Measurements from ENCODE around the gene HPS4.
A peak's percentile ranks its signal among the peaks of the same experiment; 100 is the strongest.

The HPS4 gene

GRCh38 chr22:26463688-26464087 lies 19.9 kb downstream of the HPS4 start:
- DNase-seq = no peak

DNA sequence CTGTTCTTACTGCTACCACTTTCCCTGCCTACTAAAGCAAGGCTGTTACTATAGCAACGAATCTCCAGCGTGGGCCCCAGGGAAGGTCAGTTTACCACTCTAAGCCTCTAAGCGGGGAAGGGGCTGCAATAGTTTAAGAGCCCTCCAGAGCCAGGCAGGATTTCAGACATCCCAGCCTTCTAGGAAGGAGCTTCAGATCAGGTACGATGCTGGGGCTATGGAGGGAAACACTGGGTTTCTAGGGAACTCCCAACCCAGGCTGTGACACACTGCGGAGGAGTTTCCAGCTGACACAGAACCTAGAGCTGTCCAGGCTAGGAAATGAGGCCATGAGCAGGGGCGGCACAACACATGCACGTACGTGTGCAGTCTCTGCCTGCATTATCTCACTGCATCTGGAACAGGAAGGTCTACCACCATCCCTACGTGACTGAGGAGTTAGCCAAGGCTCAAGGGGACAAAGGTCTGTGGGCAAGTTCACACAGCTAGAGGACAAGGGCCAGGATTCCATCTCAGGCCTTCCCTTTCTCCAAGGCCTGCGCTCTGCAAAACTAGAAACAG lies 20.4 kb downstream of the HPS4 start:
- DNase-seq = no peak

DNA sequence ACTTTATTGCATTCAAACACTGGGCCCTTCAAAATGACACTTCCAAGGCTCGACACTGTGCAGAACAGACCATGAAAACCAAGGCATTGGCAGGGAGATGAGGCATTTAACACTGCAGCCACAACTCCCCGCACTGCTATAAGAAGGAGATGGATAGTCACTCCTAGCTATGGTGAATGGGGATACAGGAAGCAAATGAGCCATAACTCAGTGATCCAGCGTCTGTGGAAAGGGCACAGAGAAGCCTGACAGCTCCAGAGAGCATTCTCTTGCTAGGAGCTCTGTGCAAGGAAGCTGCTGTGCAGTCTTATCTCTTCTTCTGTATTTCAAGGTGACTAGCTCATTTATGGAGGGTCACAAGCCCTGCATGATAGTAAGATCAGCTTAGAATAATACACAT lies 20.9 kb downstream of the HPS4 start:
- no peak for DNase-seq

DNA sequence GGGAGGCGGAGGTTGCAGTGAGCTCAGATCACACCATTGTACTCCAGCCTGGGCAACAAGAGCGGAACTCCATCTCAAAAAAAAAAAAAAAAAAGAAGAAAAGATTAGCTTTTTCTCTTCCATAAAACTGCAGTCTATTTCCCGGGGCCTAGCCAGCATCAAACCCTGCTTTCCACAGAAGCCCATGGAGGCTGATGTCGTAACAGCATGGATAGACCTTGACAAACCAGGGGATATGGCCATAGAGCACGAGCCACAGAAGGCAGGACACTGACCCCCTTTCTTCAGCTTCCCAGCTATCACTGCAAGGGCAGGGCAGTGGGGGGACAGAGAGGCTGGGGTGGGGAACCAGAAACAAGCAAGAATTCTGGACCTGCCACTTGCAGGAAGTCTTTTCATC lies 21.5 kb downstream of the HPS4 start:
- DNase-seq = no peak

- DNase-seq = peak; percentile 48 to 57
Observed at GRCh38 chr22:26461188-26461810, 22.3 kb downstream of the HPS4 start.

GRCh38 chr22:26460202-26460601 lies 23.4 kb downstream of the HPS4 start:
- no peak for DNase-seq

- DNase-seq = no peak
Observed at GRCh38 chr22:26457661-26458272, 25.8 kb downstream of the HPS4 start.

DNA sequence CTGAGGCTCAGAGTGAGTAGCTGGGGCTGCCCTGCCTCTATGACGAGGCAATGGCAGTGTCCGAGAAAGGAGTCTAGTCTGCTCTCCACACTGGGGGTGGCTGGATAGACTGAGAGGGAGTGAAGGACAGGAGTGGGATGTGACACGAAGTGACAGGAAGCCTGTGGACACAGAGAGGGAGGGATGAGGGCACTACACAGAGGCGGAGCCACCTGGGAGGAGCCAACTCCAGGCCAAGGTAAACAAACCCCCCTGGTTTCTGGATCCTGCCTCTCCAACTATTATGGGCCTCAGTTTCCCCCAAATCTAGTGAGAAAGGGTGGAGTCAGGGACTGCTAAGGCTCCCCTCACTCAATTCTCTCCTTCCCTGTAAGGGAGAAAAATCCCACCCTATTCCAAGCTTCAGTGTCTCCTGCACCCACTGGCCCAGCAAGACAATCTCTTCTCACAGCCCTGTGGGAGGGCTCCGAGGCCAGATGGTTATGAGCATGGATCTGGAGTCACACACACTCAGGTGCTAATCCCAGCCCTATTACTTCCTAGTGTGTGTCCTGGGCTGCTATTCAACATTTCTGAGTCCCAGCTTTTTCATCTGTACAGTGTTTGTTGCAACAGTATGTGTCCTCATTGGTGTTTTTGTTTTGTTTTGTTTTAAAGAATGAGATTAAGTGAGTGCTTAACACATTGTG lies 29.6 kb downstream of the HPS4 start:
- DNase-seq = no peak

DNA sequence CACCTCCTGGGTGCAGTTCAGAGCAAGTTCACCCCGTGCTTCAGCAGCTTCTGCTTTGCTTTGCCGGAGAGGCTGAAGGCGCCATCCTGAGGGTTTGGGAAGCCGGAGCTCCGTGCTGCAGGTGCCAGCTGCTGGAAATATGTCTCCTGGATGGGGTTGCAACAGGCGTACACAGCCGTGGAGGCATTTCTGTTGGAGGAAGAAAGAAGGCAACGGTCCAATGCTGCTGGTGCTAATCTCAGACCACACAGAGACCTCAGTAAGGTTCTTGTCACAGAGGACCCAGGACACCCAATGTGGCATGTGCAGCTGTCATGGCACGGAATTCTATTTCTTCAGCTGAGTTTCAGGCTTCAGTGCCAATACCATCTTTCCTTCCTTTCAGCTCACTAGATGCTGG lies 30.4 kb downstream of the HPS4 start:
- no peak for DNase-seq

GRCh38 chr22:26452236-26453016 lies 31.2 kb downstream of the HPS4 start:
- DNase-seq = no peak

GRCh38 chr22:26450453-26451185 lies 33.0 kb downstream of the HPS4 start:
- DNase-seq = no peak

GRCh38 chr22:26448941-26449340 lies 34.6 kb downstream of the HPS4 start:
- no peak for DNase-seq

GRCh38 chr22:26448334-26448733 lies 35.2 kb downstream of the HPS4 start:
- no peak for DNase-seq

- no peak for DNase-seq
Observed at GRCh38 chr22:26447584-26448329, 35.8 kb downstream of the HPS4 start.

- no peak for DNase-seq
Observed at GRCh38 chr22:26446808-26447515, 36.6 kb downstream of the HPS4 start.

DNA sequence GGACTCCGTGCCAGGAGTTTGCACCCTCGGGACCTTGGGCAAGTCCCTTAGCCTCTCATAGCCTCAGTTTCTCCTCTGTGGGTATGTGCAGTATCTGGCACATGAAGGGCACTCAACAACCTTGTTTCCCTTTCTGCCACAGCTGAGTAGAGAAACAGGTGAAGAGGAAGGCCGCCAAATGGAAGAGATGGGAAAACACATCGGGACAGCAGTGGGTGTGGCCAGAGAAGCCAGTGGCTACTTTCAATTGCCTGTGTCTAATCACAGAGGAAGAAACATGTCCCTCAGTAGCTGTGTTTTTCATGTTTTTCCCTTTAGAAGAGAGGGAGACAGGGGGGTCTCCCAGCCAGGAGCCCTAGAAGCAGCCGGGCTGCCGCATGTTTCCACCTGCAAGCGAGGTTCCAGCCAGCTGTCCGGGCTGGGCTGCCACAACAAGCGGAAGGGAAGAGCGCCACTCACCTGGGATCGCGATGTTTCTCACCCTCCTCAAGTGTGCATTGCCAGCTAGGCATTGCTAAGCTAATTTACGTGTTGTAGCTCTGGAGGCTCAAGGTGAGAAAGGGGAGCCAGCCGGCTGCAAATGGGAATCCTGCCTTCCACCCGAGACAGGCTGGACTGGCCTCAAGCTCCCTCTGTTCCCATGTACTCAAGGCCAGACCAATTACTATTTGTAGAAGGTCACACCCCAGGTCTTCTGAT lies 37.9 kb downstream of the HPS4 start:
- no peak for DNase-seq

- DNase-seq = no peak
Observed at GRCh38 chr22:26444777-26445176, 38.8 kb downstream of the HPS4 start.

- no peak for DNase-seq
Observed at GRCh38 chr22:26443901-26444690, 39.5 kb downstream of the HPS4 start.

DNA sequence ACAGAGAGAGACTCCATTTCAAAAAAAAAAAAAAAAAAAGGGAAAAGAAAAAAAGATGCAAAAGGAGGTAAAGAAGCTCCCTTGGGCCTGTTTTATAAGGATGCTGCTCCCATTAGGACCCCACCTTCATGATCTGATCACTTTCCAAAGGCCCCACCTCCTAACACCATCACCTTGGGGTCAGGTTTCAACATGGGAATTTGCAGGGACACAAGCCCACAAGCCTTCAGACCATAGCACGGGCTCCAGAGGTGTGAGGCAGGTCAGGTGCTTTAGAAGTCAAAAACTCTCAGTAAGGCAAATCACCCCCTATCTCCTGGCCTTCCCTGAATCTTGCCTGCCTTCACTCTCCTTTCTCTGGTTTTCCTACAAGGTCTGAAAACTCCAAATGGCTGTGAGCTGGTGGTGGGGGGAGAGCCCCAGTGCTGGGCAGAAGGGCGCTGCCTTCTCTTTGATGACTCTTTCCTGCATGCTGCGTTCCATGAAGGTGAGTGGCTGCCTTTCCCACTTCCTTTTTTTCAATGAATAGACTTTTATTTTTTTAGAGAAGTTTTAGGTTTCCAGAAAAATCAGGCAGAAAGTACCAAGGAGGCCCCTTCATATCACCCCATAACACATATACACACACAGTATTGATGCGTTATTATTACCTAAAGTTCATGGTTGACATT lies 41.4 kb downstream of the HPS4 start:
- DNase-seq = no peak
